ENCODE results near the gene C19orf12.

The C19orf12 gene

DNA sequence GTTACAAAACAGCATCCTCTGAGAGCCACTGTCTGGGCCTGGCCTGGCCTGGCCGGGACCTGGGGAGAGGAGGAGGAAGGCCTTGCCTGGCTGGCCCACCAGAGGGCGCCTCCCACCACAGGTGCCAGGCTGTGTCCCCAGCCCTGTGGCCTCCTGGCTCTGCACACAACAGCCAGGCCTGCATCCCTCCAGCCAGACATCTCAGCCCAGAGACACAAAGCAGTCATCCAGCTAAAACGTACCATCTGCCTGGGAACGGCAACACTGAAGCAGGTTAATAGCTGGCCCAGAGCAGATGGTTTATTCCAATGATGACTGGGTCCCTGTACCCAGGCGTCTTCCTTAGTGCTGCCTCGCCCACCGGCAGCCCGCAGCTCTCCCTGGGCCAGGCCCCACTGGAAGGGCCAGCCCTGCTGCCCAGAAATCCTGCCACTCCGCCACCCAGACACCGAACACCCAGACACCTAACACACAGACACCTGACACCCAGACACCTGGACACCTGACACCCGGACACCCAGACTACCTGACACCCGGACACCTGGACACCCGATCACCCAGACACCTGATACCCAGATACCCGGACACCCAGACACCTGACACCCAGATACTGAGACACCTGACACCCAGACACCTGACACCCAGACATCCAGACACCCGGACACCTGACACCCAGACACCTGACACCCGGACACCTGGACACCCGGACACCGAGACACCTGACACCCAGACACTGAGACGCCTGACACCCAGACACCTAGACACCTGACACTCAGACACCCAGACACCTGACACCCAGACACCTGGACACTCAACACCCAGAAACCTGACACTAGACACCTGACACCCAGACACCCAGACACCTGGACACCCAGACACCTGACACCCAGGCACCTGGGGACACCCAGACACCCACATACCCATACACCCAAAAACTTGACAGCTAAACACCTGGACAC, 20.1 kb downstream of the C19orf12 start:
- peak; percentile 4 for DNase-seq

DNA sequence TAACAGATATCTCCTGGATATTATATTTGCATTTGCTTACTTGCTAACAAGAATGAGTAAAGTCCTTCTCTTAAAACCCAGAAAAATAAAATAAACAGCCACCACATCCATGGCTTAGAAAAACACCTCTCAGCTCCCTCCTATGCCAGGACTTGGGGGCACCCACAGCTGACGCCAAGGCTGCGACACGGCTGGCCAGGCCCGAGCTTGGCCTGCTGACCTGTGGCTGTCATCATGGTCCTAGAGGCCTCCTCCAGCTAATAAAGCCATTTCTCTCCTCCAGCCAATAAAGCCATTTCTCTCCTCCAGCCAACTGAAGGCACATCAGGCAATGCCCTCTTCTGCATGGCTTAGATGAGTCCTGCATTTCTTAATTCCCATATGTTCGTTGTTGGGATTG, 20.9 kb downstream of the C19orf12 start:
- no peak for DNase-seq

GRCh38 chr19:29690842-29691241, 24.2 kb downstream of the C19orf12 start:
- DNase-seq: no peak

- no peak for DNase-seq
These were observed 26.9 kb downstream of the C19orf12 start for GRCh38 chr19:29687897-29688728.

- no peak for DNase-seq
These were observed 27.7 kb downstream of the C19orf12 start for GRCh38 chr19:29687244-29687896.

DNA sequence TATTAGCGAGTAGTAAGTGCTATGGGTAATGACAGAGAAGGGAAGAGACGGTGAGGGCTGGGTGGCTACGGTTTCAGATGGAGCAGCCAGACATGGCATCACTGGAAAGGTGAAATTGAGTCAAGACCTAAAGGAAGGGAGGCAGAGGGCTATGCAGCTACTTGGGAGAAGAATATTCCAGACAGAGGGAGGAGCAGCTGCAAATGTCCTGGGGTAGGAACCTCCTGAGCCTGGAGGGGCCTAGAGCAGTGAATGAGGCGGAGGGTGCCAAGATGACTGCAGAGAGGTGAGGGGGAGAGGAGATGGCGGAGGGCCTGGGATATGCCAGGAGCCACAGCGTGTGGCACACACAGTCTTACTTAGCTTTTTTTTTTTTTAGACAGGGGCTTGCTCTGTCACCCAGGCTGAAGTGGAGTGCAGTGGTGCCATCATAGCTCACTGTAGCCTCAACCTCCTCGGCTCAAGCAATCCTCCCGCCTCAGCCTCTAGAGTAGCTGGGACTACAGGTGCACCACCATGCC, 28.7 kb downstream of the C19orf12 start:
- no peak for DNase-seq

DNA sequence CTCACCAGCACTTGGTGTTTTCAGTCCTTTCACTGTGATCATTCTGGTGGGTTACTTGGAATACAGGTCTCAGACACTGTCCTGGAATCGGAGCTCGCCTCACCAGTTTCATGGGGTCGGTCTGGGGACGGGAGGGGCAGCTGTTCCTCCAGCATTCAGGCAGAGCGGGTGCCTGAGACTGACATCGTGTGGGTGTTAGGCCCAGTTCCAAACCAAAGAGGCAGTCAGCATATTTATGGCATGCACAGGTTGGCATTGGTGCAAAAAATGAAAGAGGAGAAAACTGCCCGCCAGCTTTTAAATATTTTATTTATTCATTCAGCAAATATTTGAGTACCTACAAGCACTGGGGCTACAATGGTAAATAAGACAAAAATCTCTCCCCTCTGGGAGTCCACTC, 29.7 kb downstream of the C19orf12 start:
- DNase-seq: no peak

DNA sequence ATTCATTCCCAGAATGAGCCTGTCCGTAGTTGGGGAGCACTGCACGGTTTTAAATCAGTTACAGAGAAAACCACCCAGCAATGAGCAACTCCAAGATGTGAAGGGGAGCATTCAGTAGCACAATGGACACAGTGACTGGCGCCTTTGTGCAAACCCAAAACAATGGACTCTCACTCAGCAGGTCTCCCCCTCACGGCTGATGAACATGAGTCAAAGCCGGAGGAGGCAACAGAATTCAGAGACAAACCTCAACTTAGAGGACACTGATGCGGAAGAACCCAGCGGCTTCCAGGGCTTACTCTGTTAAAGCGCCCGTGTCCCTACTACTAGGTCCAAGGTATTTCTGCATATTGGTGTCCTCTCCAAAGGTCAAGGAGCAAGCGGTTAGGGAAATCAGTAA, 32.1 kb downstream of the C19orf12 start:
- DNase-seq: no peak

- no peak for DNase-seq
These were observed 32.7 kb downstream of the C19orf12 start for GRCh38 chr19:29682236-29682895.

- DNase-seq: no peak
These were observed 33.4 kb downstream of the C19orf12 start for GRCh38 chr19:29681422-29682235.

GRCh38 chr19:29680937-29681336, 34.1 kb downstream of the C19orf12 start:
- DNase-seq: no peak

- no peak for DNase-seq
These were observed 34.6 kb downstream of the C19orf12 start for GRCh38 chr19:29680447-29680846.

DNA sequence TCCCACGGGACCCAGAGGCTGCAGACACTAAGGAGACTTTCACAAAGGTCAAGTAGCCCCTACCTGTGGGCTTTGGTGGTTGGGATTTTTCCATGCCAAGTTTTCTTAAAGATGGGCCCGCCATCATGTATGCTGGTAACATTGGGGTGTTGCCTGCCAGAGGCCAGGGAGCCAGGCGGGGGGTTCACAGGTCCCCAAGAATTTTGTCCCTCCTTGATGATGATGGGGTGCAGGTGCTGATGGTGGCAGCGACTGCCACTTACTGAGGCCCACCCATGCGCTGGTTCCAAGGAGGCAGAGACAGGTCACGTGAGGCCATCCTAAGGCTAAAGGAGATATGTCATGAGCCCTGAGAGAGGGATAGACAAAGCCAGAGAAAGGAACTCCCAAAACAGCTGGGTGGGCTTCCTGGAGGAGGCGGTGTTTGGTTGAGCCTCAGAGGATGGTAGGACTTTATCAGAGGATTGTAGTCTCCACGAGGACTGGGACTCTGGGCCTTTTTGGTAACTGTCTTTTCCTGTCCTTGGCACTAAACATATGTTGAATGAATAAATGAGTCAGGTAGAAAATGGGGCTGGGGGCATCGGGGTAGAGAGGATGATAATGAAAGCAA, 35.4 kb downstream of the C19orf12 start:
- DNase-seq: no peak

DNA sequence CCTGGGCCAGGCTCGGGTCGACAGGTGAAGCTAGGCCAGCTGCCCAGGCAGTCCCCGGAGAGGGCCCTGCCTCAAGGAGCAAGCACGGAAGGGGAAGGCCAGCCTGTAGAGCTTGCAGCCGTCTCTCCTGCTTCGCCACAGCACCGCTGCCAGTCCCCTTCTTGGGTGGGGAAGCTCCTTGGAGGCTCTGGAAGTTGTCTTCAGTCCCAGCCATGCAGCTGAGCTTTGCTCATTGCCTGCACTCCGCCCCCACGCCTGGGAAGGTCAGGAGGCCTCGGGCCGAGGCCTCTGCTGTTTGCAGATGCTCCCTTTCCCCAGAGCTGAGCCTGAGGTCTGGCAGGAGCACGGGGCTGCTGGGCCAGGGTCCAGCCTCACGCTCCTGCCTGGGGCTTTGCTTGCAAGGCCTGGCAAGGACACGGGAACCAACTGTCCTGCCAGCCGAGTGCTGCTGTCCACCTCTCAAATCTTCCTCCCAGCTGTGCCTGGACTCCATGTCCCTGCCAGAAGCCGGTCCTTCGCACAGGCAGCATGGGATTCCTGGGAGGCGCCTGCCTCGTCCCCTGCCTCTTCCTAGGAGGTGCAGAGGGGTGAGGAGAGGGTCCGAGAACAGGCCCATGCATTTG, 36.5 kb downstream of the C19orf12 start:
- no peak for DNase-seq

DNA sequence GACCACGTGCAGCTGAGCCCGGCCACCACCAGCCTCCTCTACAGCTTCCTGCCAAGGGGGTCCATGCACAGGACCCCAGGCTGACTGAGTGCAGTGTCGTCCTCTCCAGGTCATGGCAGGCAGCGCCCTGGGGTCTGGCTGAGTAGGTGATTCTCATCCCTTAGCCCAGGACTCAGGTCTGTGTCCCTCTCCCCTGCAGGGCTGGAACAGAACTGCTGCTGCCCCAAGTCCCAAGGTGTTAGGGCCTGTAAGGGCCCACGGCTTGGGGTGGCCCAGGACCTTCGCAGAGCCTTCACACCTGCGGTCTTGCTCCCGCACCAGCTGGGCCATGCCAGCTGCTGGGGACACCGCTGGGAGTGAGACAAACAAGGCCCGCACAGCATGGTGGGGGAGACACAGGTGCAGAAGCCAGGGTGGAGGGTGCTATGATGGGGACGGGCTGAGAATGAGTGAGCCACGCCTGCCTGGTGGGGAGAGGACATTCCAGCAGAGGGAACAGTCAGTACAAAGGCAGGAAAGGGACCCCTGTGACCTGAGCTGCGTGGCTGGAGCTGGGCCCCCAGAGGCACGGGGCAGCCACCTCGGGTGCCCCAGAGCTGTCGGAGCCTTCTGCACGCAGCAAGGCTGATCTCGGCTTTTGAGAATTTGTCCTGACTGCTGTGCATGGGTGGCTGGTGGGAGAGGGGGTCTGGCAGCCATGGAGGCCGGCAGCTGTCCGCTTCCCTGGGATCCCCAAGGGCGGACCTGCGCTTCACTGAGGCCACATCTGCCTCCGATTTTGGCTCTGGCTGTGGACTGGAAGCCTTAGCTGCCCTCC, 37.9 kb downstream of the C19orf12 start:
- no peak for DNase-seq

GRCh38 chr19:29676586-29676985, 38.5 kb downstream of the C19orf12 start:
- DNase-seq: no peak

GRCh38 chr19:29675650-29676186, 39.3 kb downstream of the C19orf12 start:
- DNase-seq: no peak

- no peak for DNase-seq
These were observed 39.9 kb downstream of the C19orf12 start for GRCh38 chr19:29675120-29675649.

Measured in DMS79 (cell line).